GM18873 (cell line): Measurements from ENCODE around the gene PIP5KL1.

Experiments
- ATAC-seq: cut with Tn5 transposase; IDR thresholded peaks from one replicate; pipeline ENCODE4 v1.9.1; 2021; ENCODE audit warnings: mild to moderate bottlenecking, moderate library complexity, moderate number of reproducible peaks; ENCODE audit not compliant: unreplicated experiment, low FRiP score

The PIP5KL1 gene

GRCh38 chr9:127935765-127936221 lies 5.2 kb upstream of the PIP5KL1 start:
- ATAC-seq, result no peak

GRCh38 chr9:127934986-127935385 lies 4.4 kb upstream of the PIP5KL1 start:
- ATAC-seq, result no peak

GRCh38 chr9:127934248-127934647 lies 3.7 kb upstream of the PIP5KL1 start:
- ATAC-seq, result no peak

- ATAC-seq, result peak; percentile 10
These were observed 710 bp upstream of the PIP5KL1 start for GRCh38 chr9:127931092-127931881.

- ATAC-seq, result no peak
These were observed 975 bp downstream of the PIP5KL1 start for GRCh38 chr9:127929625-127929979.

- no peak for ATAC-seq
These were observed 1.6 kb downstream of the PIP5KL1 start for GRCh38 chr9:127928676-127929624.

GRCh38 chr9:127927988-127928675 lies 2.4 kb downstream of the PIP5KL1 start:
- no peak for ATAC-seq

GRCh38 chr9:127927201-127927987 lies 3.2 kb downstream of the PIP5KL1 start:
- no peak for ATAC-seq

- ATAC-seq, result no peak
These were observed 3.7 kb downstream of the PIP5KL1 start for GRCh38 chr9:127926906-127927200.

- no peak for ATAC-seq
These were observed 4.3 kb downstream of the PIP5KL1 start for GRCh38 chr9:127925959-127926905.

GRCh38 chr9:127924736-127925444 lies 5.7 kb downstream of the PIP5KL1 start:
- no peak for ATAC-seq

- ATAC-seq, result no peak
These were observed 6.8 kb downstream of the PIP5KL1 start for GRCh38 chr9:127923771-127924170.

GRCh38 chr9:127923046-127923445 lies 7.5 kb downstream of the PIP5KL1 start:
- no peak for ATAC-seq

- no peak for ATAC-seq
These were observed 8.9 kb downstream of the PIP5KL1 start for GRCh38 chr9:127921557-127922120.

GRCh38 chr9:127920794-127921193 lies 9.8 kb downstream of the PIP5KL1 start:
- ATAC-seq, result no peak

- ATAC-seq, result no peak
These were observed 11.2 kb downstream of the PIP5KL1 start for GRCh38 chr9:127919253-127919815.

- no peak for ATAC-seq
These were observed 12.1 kb downstream of the PIP5KL1 start for GRCh38 chr9:127918183-127919107.
